Esophagus squamous epithelium (tissue), 5 donors: ENCODE results near the gene CAMK2D. TPM values are rescaled to one million over a fixed set of nuclear protein-coding genes. Genes with fewer than 3 reads are reported as not detected.

ENCODE experiments used
- DNase-seq: peaks from one replicate; lab custom pipeline; 2025; lab: John Stamatoyannopoulos, UW
- H3K27ac ChIP-seq, 4 donors: fragments of 200-600 bp; sonication (generic); one replicate each; pipeline ENCODE4 v1.5.1; 2016 to 2019; ENCODE audit warnings: mild to moderate bottlenecking in 1 of 4
- H3K27me3 ChIP-seq, 4 donors: fragments of 200-600 bp; sonication (generic); 1 replicate in 3 of 4; 2 replicates in 1 of 4; pipeline versions ENCODE4 v1.5.1 to v1.6.0; 2017 to 2021; ENCODE audit warnings: antibody characterized with exemption in 1 of 4
- H3K36me3 ChIP-seq, 3 donors: fragments of 200-600 bp; sonication (generic); one replicate each; pipeline ENCODE4 v1.5.1; 2016 to 2019
- H3K4me1 ChIP-seq, 3 donors: fragments of 200-600 bp; sonication (generic); one replicate each; pipeline ENCODE4 v1.5.1; 2017 to 2019
- H3K4me3 ChIP-seq, 4 donors: fragments of 200-600 bp; sonication (generic); 1 replicate in 3 of 4; 2 replicates in 1 of 4; pipeline ENCODE4 v1.5.1; 2016 to 2019; ENCODE audit warnings: mild to moderate bottlenecking in 2 of 4, moderate library complexity in 1 of 4
- H3K9me3 ChIP-seq, 3 donors: fragments of 200-600 bp; sonication (generic); one replicate each; pipeline ENCODE4 v1.5.1; 2016 to 2019
- POLR2A ChIP-seq, 4 donors: fragments of 450-650 bp; IDR thresholded peaks; one replicate each; pipeline ENCODE4 v1.6.1; 2017; ENCODE audit warnings: antibody characterized with exemption in 4 of 4, mild to moderate bottlenecking in 4 of 4, moderate library complexity in 3 of 4
- WGBS, 2 donors: methylation state at CpG; one replicate each; pipeline ENCODE4 v1.1.5; 2018; 5-methylcytosine and 5-hydroxymethylcytosine counted together
- intact Hi-C: fragments of 100-400 bp; cut with DNase I; formaldehyde crosslinking; loops from one replicate; pipeline ENCODE4 v1.15.0; 2022
- total RNA-seq, 4 donors: library from RNA; depleted of rRNA; stranded (reverse); fragments of >200 nt; gene quantifications; one replicate each; pipeline ENCODE4 v1.1.0, GENCODE V29; 2016
- TF ChIP-seq, protein P1 (sequence below), 6 experiments: fragments of 450-650 bp in 4 of 6; fragments of 200-600 bp in 2 of 6; sonication (generic) in 2 of 6; IDR thresholded peaks; one replicate each; pipeline ENCODE4 v1.5.1; 2016 to 2019; ENCODE audit warnings: antibody characterized with exemption in 6 of 6, mild to moderate bottlenecking in 4 of 6, moderate library complexity in 4 of 6
- donor health status: DM: yes; HTN: yes; CAD: no.

CAMK2D gene
- total RNA-seq, 4 donors from 2014 or later: 30.7 to 47.7 (median 38.2) TPM

- WGBS, 2 donors: 87 to 94% methylated on average over 1 of the region's 1 CpG
- Histone ChIP-seq H3K4me1 (peaks cover 0 to 17% (median 7%) of the 10 kb centered on the region in 3 donors), H3K9me3 (no peaks in the 10 kb centered on the region), H3K4me3 (no peak overlapping the region), H3K36me3 (no peaks in the 10 kb centered on the region), H3K27me3 (no peaks in the 10 kb centered on the region), H3K27ac (no peak overlapping the region)
- no peak for DNase-seq
- TF ChIP-seq, protein P1, sequence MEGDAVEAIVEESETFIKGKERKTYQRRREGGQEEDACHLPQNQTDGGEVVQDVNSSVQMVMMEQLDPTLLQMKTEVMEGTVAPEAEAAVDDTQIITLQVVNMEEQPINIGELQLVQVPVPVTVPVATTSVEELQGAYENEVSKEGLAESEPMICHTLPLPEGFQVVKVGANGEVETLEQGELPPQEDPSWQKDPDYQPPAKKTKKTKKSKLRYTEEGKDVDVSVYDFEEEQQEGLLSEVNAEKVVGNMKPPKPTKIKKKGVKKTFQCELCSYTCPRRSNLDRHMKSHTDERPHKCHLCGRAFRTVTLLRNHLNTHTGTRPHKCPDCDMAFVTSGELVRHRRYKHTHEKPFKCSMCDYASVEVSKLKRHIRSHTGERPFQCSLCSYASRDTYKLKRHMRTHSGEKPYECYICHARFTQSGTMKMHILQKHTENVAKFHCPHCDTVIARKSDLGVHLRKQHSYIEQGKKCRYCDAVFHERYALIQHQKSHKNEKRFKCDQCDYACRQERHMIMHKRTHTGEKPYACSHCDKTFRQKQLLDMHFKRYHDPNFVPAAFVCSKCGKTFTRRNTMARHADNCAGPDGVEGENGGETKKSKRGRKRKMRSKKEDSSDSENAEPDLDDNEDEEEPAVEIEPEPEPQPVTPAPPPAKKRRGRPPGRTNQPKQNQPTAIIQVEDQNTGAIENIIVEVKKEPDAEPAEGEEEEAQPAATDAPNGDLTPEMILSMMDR (IDR thresholded peaks at IDR 0.05): no peak
- TF ChIP-seq POLR2A (IDR thresholded peaks at IDR 0.05): no peak
- intact Hi-C loops: no loop called here
Observed at GRCh38 chr4:113579360-113579759, 182.2 kb downstream of the CAMK2D start.

GRCh38 chr4:113576947-113577678, 184.4 kb downstream of the CAMK2D start:
- intact Hi-C loops: no loop called here
- Histone ChIP-seq H3K27ac (no peak overlapping the region), H3K4me1 (peaks cover 0 to 20% (median 7%) of the 10 kb centered on the region in 3 donors), H3K4me3 (no peak overlapping the region), H3K9me3 (no peaks in the 10 kb centered on the region), H3K27me3 (no peaks in the 10 kb centered on the region), H3K36me3 (no peaks in the 10 kb centered on the region)
- 86 to 91% methylated on average over 5 of the region's 5 CpGs for WGBS, 2 donors
- no peak for DNase-seq
- TF ChIP-seq, protein P1 (IDR thresholded peaks at IDR 0.05): no peak
- TF ChIP-seq POLR2A (IDR thresholded peaks at IDR 0.05): no peak

GRCh38 chr4:113575401-113575800, 186.1 kb downstream of the CAMK2D start:
- Histone ChIP-seq H3K27ac (no peak overlapping the region), H3K4me3 (no peak overlapping the region), H3K9me3 (no peaks in the 10 kb centered on the region), H3K36me3 (no peaks in the 10 kb centered on the region), H3K4me1 (peaks cover 0 to 20% (median 7%) of the 10 kb centered on the region in 3 donors), H3K27me3 (no peaks in the 10 kb centered on the region)
- TF ChIP-seq, protein P1 (IDR thresholded peaks at IDR 0.05): no peak
- TF ChIP-seq POLR2A (IDR thresholded peaks at IDR 0.05): no peak
- intact Hi-C loops: no loop called here
- no peak for DNase-seq
- WGBS, 2 donors: 59 to 74% methylated on average over 2 of the region's 2 CpGs

- intact Hi-C loops: no loop called here
- peak overlapping the region in 3 of 4 donors; percentile 16 to 62 (median 40) for H3K27ac ChIP-seq
- no peak for DNase-seq
- peaks cover 0 to 20% (median 7%) of the 10 kb centered on the region in 3 donors for H3K4me1 ChIP-seq
- TF ChIP-seq POLR2A (IDR thresholded peaks at IDR 0.05): no peak
- TF ChIP-seq, protein P1 (IDR thresholded peaks at IDR 0.05): no peak
- no peaks in the 10 kb centered on the region for H3K27me3 ChIP-seq
- no peaks in the 10 kb centered on the region for H3K9me3 ChIP-seq
- 16 to 50% methylated on average over 1 of the region's 1 CpG for WGBS, 2 donors
- H3K36me3 ChIP-seq: no peaks in the 10 kb centered on the region
- no peak overlapping the region for H3K4me3 ChIP-seq
Observed at GRCh38 chr4:113574636-113575103, 186.9 kb downstream of the CAMK2D start.

DNA sequence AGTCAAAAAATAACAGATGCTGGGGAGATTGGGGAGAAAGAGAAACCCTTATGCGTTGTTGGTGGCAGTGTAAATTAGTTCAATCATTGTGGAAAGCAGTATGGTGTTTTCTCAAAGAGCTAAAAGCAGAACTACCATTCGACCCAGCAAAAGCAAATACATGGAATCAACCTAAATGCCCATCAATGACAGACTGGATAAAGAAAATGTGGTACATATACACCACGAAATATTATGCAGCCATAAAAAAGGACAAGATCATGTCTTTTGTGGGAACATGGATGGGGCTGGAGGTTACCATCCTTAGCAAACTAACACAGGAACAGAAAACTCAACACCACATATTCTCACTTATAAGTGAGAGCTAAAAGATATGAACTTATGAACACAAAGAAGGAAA, 188.9 kb downstream of the CAMK2D start:
- TF ChIP-seq, protein P1 (IDR thresholded peaks at IDR 0.05): no peak
- no peak for TF ChIP-seq POLR2A (IDR thresholded peaks at IDR 0.05)
- intact Hi-C loops: no loop called here

More for the DNA sequence above, 188.9 kb downstream of the CAMK2D start:
- no peak overlapping the region for H3K4me3 ChIP-seq
- whole genome bisulfite sequencing, 2 donors: 88 to 89% methylated on average over 3 of the region's 3 CpGs
- no peak overlapping the region for H3K27ac ChIP-seq
- H3K27me3 ChIP-seq: no peaks in the 10 kb centered on the region
- DNase-seq: no peak
- peaks cover 0 to 20% (median 7%) of the 10 kb centered on the region in 3 donors for H3K4me1 ChIP-seq
- H3K36me3 ChIP-seq: no peaks in the 10 kb centered on the region
- H3K9me3 ChIP-seq: no peaks in the 10 kb centered on the region
